Esophagus squamous epithelium (tissue), 5 donors: ENCODE results near the gene PPP1R7. TPM values are rescaled to one million over a fixed set of nuclear protein-coding genes. Genes with fewer than 3 reads are reported as not detected.

Source experiments
- DNase-seq: peaks from one replicate; lab custom pipeline; 2025; lab: John Stamatoyannopoulos, UW
- H3K27ac ChIP-seq, 4 donors: fragments of 200-600 bp; sonication (generic); one replicate each; pipeline ENCODE4 v1.5.1; 2016 to 2019; ENCODE audit warnings: mild to moderate bottlenecking in 1 of 4
- H3K27me3 ChIP-seq, 4 donors: fragments of 200-600 bp; sonication (generic); 1 replicate in 3 of 4; 2 replicates in 1 of 4; pipeline versions ENCODE4 v1.5.1 to v1.6.0; 2017 to 2021; ENCODE audit warnings: antibody characterized with exemption in 1 of 4
- H3K36me3 ChIP-seq, 3 donors: fragments of 200-600 bp; sonication (generic); one replicate each; pipeline ENCODE4 v1.5.1; 2016 to 2019
- H3K4me1 ChIP-seq, 3 donors: fragments of 200-600 bp; sonication (generic); one replicate each; pipeline ENCODE4 v1.5.1; 2017 to 2019
- H3K4me3 ChIP-seq, 4 donors: fragments of 200-600 bp; sonication (generic); 1 replicate in 3 of 4; 2 replicates in 1 of 4; pipeline ENCODE4 v1.5.1; 2016 to 2019; ENCODE audit warnings: mild to moderate bottlenecking in 2 of 4, moderate library complexity in 1 of 4
- H3K9me3 ChIP-seq, 3 donors: fragments of 200-600 bp; sonication (generic); one replicate each; pipeline ENCODE4 v1.5.1; 2016 to 2019
- POLR2A ChIP-seq, 4 donors: fragments of 450-650 bp; IDR thresholded peaks; one replicate each; pipeline ENCODE4 v1.6.1; 2017; ENCODE audit warnings: antibody characterized with exemption in 4 of 4, mild to moderate bottlenecking in 4 of 4, moderate library complexity in 3 of 4
- WGBS, 2 donors: methylation state at CpG; one replicate each; pipeline ENCODE4 v1.1.5; 2018; 5-methylcytosine and 5-hydroxymethylcytosine counted together
- intact Hi-C: fragments of 100-400 bp; cut with DNase I; formaldehyde crosslinking; loops from one replicate; pipeline ENCODE4 v1.15.0; 2022
- small RNA-seq, 4 donors: library from RNA; depleted of rRNA; stranded (forward); fragments of <200 nt; gene quantifications; one replicate each; pipeline ENCODE3, GENCODE V24; 2016
- total RNA-seq, 4 donors: library from RNA; depleted of rRNA; stranded (reverse); fragments of >200 nt; gene quantifications; one replicate each; pipeline ENCODE4 v1.1.0, GENCODE V29; 2016
- TF ChIP-seq, protein P1 (sequence below), 6 experiments: fragments of 450-650 bp in 4 of 6; fragments of 200-600 bp in 2 of 6; sonication (generic) in 2 of 6; IDR thresholded peaks; one replicate each; pipeline ENCODE4 v1.5.1; 2016 to 2019; ENCODE audit warnings: antibody characterized with exemption in 6 of 6, mild to moderate bottlenecking in 4 of 6, moderate library complexity in 4 of 6
- donor health status: DM: yes; HTN: yes; CAD: no.

PPP1R7 gene
- total RNA-seq, 4 donors from 2014 or later = 53.5 to 108 (median 63.3) TPM

DNA sequence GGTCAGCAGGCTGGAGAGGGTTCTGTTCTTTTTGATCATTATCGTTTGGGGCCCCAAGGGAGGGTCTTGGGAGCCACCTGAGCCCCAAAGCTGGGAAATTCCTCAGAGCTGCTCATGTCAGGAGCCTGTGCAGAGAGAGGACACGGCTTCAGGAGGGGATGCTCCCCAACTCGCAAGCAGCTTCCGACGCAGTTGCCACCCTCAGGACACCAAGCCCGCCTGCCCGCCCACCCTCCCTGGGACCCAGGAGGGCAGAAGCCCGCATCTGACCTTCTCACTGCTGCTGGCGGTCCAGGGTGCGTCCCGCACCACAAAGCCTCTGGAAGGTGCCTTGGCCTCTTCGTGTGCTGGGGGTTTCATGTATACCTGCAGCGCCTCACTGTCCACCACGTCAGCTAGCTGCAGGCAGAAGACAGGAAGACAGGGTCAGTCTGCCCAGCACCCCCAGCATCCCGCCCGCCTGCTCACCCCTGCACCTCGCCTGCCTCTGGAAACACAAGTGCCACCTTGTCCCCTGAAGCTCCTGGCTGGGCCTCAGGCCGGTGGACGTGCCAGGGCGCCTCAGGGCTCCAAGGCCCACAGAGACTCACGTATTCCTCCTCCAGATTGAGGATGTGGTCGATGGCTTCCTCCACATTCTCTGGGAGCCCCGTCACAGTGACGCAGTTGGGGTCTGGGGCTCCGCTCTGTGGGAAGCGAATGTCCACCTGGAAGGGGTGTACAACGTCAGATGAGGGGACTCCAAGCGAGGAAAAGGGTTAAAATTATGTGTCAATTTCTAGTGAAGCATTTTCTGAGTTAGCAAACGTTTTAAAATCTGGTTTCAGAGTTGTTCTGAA, 79.5 kb downstream of the PPP1R7 start:
- 82 to 84% methylated on average over 8 to 16 of the region's 29 CpGs for WGBS, 2 donors
- peaks cover 0 to under 1% (median 0%) of the 10 kb centered on the region in 3 donors for H3K4me1 ChIP-seq
- no peak overlapping the region for H3K4me3 ChIP-seq
- DNase-seq = no peak
- intact Hi-C loops = no loop called here
- no peak for TF ChIP-seq POLR2A (IDR thresholded peaks at IDR 0.05)
- TF ChIP-seq, protein P1, sequence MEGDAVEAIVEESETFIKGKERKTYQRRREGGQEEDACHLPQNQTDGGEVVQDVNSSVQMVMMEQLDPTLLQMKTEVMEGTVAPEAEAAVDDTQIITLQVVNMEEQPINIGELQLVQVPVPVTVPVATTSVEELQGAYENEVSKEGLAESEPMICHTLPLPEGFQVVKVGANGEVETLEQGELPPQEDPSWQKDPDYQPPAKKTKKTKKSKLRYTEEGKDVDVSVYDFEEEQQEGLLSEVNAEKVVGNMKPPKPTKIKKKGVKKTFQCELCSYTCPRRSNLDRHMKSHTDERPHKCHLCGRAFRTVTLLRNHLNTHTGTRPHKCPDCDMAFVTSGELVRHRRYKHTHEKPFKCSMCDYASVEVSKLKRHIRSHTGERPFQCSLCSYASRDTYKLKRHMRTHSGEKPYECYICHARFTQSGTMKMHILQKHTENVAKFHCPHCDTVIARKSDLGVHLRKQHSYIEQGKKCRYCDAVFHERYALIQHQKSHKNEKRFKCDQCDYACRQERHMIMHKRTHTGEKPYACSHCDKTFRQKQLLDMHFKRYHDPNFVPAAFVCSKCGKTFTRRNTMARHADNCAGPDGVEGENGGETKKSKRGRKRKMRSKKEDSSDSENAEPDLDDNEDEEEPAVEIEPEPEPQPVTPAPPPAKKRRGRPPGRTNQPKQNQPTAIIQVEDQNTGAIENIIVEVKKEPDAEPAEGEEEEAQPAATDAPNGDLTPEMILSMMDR (IDR thresholded peaks at IDR 0.05) = no peak
- no peak overlapping the region for H3K27ac ChIP-seq
- no peaks in the 10 kb centered on the region for H3K9me3 ChIP-seq
- H3K27me3 ChIP-seq = no peaks in the 10 kb centered on the region
- H3K36me3 ChIP-seq = peaks cover 65 to 99% (median 78%) of the 10 kb centered on the region in 3 donors

DNA sequence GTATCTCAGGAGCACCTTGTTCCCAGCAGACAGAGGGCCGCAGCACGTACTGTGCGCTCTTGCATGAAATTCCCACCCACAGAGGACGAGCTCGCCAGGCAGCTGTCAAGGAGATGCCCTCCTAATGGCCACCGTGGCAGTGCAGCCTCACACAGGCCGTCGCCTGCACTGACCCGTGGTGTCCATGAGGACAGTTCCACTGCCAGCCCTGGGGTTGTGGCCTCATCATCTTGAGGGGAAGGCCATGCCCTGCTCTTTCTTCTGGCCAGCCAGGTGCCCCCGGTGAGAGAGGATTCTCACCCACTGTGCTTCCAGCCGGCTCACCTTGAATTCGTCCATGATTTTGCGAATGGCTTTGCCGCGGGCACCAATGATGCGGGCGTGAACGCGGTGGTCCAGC, 80.2 kb downstream of the PPP1R7 start:
- Histone ChIP-seq H3K4me3 (no peak overlapping the region), H3K36me3 (peaks cover 71 to 100% (median 84%) of the 10 kb centered on the region in 3 donors), H3K27me3 (no peaks in the 10 kb centered on the region), H3K27ac (no peak overlapping the region), H3K4me1 (no peaks in the 10 kb centered on the region), H3K9me3 (no peaks in the 10 kb centered on the region)
- WGBS, 2 donors = 88 to 99% methylated on average over 8 to 13 of the region's 19 CpGs
- no peak for TF ChIP-seq POLR2A (IDR thresholded peaks at IDR 0.05)
- TF ChIP-seq, protein P1 (IDR thresholded peaks at IDR 0.05) = no peak
- DNase-seq = no peak
- intact Hi-C loops = no loop called here

DNA sequence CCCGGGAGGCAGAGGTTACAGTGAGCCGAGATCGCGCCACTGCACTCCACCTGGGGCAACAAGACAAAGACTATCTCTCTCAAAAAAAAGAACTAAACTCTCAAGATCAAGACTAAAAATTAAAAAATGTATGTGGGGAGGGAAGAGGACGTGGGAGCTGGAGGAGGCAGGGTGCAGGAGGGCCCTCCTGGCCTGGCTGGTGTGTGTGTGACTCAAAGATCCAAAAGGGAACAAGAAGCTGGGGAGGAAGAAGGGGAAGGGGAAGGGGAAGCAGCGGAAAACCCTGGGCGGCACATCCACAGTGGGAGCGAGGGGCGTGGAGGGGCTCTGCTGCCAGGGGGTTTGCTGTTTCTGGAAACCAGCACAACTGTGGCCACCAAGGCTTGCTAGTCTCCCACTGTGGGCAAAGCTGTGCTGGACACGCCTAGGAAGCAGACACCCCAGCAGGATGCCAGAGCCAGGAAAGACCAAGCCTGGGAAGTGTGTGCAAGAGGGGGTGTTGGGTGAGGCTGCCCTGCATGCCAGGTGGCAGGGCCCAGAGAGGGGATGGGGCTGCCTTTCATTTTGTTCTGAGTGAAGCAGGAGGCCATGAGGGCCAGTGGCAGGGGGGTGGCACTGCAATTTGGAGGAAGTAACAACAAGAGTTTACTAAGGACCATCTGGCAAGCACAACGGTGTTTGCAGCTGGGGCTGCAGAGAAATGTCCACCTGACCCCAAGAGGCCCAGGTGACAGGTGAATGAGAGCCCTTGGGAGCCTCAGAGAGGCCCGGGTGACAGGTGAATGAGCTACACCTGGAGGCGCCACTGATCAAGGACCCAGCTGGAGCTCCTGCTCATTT, 82.7 kb downstream of the PPP1R7 start:
- H3K36me3 ChIP-seq = peaks cover 84 to 100% (median 98%) of the 10 kb centered on the region in 3 donors

More for the DNA sequence above, 82.7 kb downstream of the PPP1R7 start:
- Histone ChIP-seq H3K27ac (no peak overlapping the region), H3K4me3 (no peak overlapping the region), H3K9me3 (no peaks in the 10 kb centered on the region), H3K4me1 (no peaks in the 10 kb centered on the region), H3K27me3 (no peaks in the 10 kb centered on the region)
- WGBS, 2 donors = 80 to 84% methylated on average over 11 to 12 of the region's 13 CpGs
- TF ChIP-seq, protein P1 (IDR thresholded peaks at IDR 0.05) = no peak
- no peak for TF ChIP-seq POLR2A (IDR thresholded peaks at IDR 0.05)
- intact Hi-C loops = no loop called here
- DNase-seq = no peak

Small RNA genes within 50 kb of the gene (small RNA-seq; reads per million reads assigned to genes)
- gene AC005237.2 = 0 reads per million in 4 donors

Other genes with a start within 250 kb of the PPP1R7 start
- gene CROCC2, start 244.1 kb upstream of the PPP1R7 start, total RNA-seq = not detected
- gene SNED1, start 151.8 kb upstream of the PPP1R7 start, total RNA-seq = 10 to 100 TPM in 1 of 4 donors, 1 to 10 TPM in 3; 3.3 to 13.9 (median 4.8) TPM
- gene MTERF4, start 48.2 kb upstream of the PPP1R7 start, total RNA-seq = 10 to 100 TPM; 27.7 to 37.0 (median 35.4) TPM
- 1 to 10 TPM; 3.4 to 8.9 (median 5.6) TPM for gene PASK, start 995 bp upstream of the PPP1R7 start, total RNA-seq
- under 1 TPM in 1 of 4 donors, not detected in 3; 0.59 TPM for gene ANO7, start 38.2 kb downstream of the PPP1R7 start, total RNA-seq
- gene HDLBP, start 165.2 kb downstream of the PPP1R7 start, total RNA-seq = 100 to 1,000 TPM; 239 to 310 (median 273) TPM
- gene SEPTIN2, start 165.5 kb downstream of the PPP1R7 start, total RNA-seq = 100 to 1,000 TPM in 3 of 4 donors, 10 to 100 TPM in 1; 95.9 to 236 (median 185) TPM
- gene FARP2, start 205.8 kb downstream of the PPP1R7 start, total RNA-seq = 10 to 100 TPM; 20.8 to 41.8 (median 37.1) TPM